ENCODE results near the gene UQCR11. TPM values are rescaled to one million over a fixed set of nuclear protein-coding genes. Genes with fewer than 3 reads are reported as not detected.
A peak's percentile ranks its signal among the peaks of the same experiment; 100 is the strongest.

Gene UQCR11
- total RNA-seq, 4 donors from 2014 or later, result 78.2 to 102 (median 92.4) TPM

DNA sequence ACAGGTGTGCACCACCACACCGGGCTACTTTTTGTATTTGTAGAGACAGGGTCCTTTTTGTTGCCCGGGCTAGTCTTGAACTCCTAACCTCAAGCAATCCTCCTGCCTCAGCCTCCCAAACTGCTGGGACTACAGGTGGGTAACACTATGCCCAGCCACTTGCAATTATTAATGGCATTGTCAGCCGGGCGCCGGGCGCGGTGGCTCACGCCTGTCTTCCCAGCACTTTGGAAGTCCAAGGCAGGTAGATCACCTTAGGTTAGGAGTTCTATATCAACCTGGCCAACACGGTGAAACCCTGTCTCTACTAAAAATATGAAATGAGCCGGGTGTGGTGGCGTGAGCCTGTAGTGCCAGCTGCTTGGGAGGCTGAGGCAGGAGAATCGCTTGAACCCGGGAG, 34.4 kb downstream of the UQCR11 start:
- Histone ChIP-seq H3K9me3 (no peaks in the 10 kb centered on the region), H3K36me3 (no peaks in the 10 kb centered on the region), H3K4me3 (no peak overlapping the region), H3K27me3 (no peaks in the 10 kb centered on the region), H3K4me1 (peaks cover 0 to 22% (median 10%) of the 10 kb centered on the region in 3 donors), H3K27ac (no peak overlapping the region)
- 82% methylated on average over 8 of the region's 13 CpGs; no CpG with 5 or more reads in 1 of the 2 donors for WGBS, 2 donors (ENCODE audit: low coverage in 1 of 2)
- TF ChIP-seq CTCF (IDR thresholded peaks at IDR 0.05), result no peak
- TF ChIP-seq EP300 (IDR thresholded peaks at IDR 0.05), result no peak
- no peak for TF ChIP-seq POLR2A (IDR thresholded peaks at IDR 0.05)
- no peak for TF ChIP-seq POLR2AphosphoS5 (IDR thresholded peaks at IDR 0.05)
- ATAC-seq, result no peak

DNA sequence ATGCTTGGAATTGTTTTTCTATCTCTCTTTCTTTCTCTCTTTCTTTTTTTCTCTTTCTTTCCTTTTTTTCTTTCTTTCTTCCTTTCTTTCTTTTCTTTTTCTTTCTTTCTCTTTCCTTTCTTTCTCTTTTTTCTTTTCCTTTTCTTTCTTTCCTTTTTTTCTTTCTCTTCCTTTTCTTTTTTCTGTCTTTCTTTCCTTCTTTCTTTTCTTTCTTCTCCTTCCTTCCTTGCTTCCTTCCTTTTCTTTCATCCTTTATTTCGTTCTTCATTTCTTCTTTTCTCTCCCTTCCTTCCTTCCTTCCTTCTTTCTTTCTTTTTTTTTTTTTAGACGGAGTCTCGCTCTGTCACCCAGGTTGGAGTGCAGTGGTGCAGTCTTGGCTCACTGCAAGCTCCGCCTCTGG, 35.3 kb downstream of the UQCR11 start:
- Histone ChIP-seq H3K27me3 (no peaks in the 10 kb centered on the region), H3K4me1 (peaks cover 0 to 27% (median 11%) of the 10 kb centered on the region in 3 donors), H3K9me3 (no peaks in the 10 kb centered on the region), H3K36me3 (no peaks in the 10 kb centered on the region), H3K27ac (no peak overlapping the region), H3K4me3 (no peak overlapping the region)
- WGBS, 2 donors (ENCODE audit: low coverage in 1 of 2), result 78% methylated on average over 4 of the region's 4 CpGs; no CpG with 5 or more reads in 1 of the 2 donors
- TF ChIP-seq POLR2AphosphoS5 (IDR thresholded peaks at IDR 0.05) (no peak), CTCF (IDR thresholded peaks at IDR 0.05) (no peak), POLR2A (IDR thresholded peaks at IDR 0.05) (no peak), EP300 (IDR thresholded peaks at IDR 0.05) (no peak)
- ATAC-seq, result no peak

DNA sequence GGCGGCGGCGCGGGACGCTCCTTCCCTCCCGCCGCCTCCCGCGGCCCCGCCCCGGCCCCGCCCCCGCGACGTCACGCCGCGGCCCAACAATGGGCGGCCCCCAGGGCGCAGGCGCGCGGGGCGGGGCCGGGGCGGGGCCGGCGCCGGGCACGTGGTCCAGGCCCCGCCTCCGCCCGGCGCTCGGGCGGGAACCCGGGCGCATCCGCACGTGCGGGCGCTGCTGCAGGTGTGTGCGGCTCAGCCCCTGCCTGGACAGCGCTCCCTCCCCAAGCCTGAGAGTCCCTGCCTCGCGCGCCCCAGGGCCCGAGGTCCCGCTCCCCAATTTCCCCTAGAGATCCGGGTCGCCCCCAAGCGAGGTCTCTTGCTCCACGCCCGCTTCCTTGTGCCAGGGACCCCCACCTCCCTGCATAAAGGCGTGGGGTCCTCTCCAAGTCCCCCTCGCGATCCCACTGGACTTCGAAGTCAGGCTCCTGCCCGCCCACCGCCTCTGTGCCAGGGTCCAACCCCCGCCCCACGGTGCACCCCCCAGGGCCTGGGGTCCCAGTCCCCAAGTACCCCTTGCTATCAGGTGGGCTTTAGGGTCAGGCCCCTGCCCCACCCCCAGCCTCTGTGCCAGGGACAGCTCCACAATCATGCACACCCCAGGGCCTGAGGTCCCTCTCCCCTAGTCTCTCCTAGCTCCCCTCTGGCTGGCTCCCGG, 36.8 kb downstream of the UQCR11 start, which contains the start of gene MEX3D:
Gene MEX3D, minus strand, starts transcription at position 6 of the 700 bp plus-strand sequence. CDS start 267 bp downstream, outside the sequence.
- peaks cover 0 to 27% (median 11%) of the 10 kb centered on the region in 3 donors for H3K4me1 ChIP-seq
- TF ChIP-seq POLR2AphosphoS5 (IDR thresholded peaks at IDR 0.05), result no peak
- TF ChIP-seq POLR2A (IDR thresholded peaks at IDR 0.05), result no peak
- TF ChIP-seq CTCF (IDR thresholded peaks at IDR 0.05), result no peak
- TF ChIP-seq EP300 (IDR thresholded peaks at IDR 0.05), result no peak
- WGBS, 2 donors (ENCODE audit: low coverage in 1 of 2), result 60% methylated on average over 1 of the region's 63 CpGs; no CpG with 5 or more reads in 1 of the 2 donors
- no peaks in the 10 kb centered on the region for H3K36me3 ChIP-seq
- H3K27ac ChIP-seq, result peak within 1 kb of the TSS; percentile 51 to 93 (median 92)
- no peaks in the 10 kb centered on the region for H3K9me3 ChIP-seq
- no peaks in the 10 kb centered on the region for H3K27me3 ChIP-seq
- ATAC-seq, result peak; percentile 83
- peak within 1 kb of the TSS; percentile 45 to 82 for H3K4me3 ChIP-seq

DNA sequence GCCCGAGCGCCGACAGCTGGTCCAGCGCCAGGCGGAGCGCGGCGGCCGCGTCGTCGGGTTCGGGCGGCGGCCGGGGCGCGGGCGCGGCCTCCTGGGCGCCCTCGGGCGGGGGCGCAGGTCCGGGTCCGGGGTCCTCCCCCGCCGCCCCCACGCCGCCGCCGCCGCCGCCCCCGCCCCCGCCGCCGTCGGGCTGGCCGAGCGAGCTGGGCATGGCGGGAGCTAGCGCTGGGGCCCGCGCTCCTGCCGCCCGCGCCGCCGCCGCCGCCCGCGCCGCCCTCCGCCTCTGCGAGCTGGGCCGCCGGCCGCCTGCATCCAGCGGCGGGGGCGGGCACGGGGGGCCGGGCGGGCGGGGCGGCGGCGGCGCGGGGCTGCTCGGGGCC, 37.4 kb downstream of the UQCR11 start:
- ATAC-seq, result peak; percentile 39
- no CpG with 5 or more reads among the region's 73 CpGs for WGBS, 2 donors (ENCODE audit: low coverage in 1 of 2)
- no peaks in the 10 kb centered on the region for H3K9me3 ChIP-seq
- peak overlapping the region in 3 of 4 donors; percentile 92 to 93 (median 93) for H3K27ac ChIP-seq
- TF ChIP-seq CTCF (IDR thresholded peaks at IDR 0.05) (no peak), POLR2A (IDR thresholded peaks at IDR 0.05) (no peak), EP300 (IDR thresholded peaks at IDR 0.05) (no peak), POLR2AphosphoS5 (IDR thresholded peaks at IDR 0.05) (no peak)
- no peaks in the 10 kb centered on the region for H3K36me3 ChIP-seq
- H3K4me1 ChIP-seq, result peaks cover 0 to 27% (median 11%) of the 10 kb centered on the region in 3 donors
- H3K27me3 ChIP-seq, result no peaks in the 10 kb centered on the region
- peak overlapping the region in 1 of 2 donors; percentile 82 for H3K4me3 ChIP-seq

Data from gastroesophageal sphincter (tissue), 4 donors.